Stimulated activated memory B cell treated with anti-CD40 and anti-IgM and Interleukin-4, amounts not matched to agents 10 μg/mL and 1 μg/mL and 100 μg/mL, for 72 hours (primary cell): Measurements from ENCODE around the gene FBXW12.
"Not testable (repeated sequence)": the region's sequence is repeated elsewhere in the genome, so short reads cannot be mapped to it uniquely, and the experiment has no call there.

Experiments used
- ATAC-seq: fragments of 150-1000 bp; cut with Tn5 transposase; 2 replicates; pipeline ENCODE4 v1.10.0; 2021
- H3K27ac Mint-ChIP-seq: one replicate; pipeline ENCODE4 v1.8.0; 2022; ENCODE audit warnings: mild to moderate bottlenecking, mixed read lengths
- H3K27me3 Mint-ChIP-seq: one replicate; pipeline ENCODE4 v1.8.0; 2022; ENCODE audit warnings: mixed read lengths
- H3K36me3 Mint-ChIP-seq: one replicate; pipeline ENCODE4 v1.8.0; 2022; ENCODE audit warnings: mixed read lengths
- H3K4me1 Mint-ChIP-seq: one replicate; pipeline ENCODE4 v1.8.0; 2022; ENCODE audit warnings: mixed read lengths
- H3K4me3 Mint-ChIP-seq: one replicate; pipeline ENCODE4 v1.8.0; 2022; ENCODE audit warnings: mild to moderate bottlenecking, moderate library complexity, mixed read lengths
- H3K9me3 Mint-ChIP-seq: one replicate; pipeline ENCODE4 v1.8.0; 2022; ENCODE audit warnings: mixed read lengths

The FBXW12 gene

DNA sequence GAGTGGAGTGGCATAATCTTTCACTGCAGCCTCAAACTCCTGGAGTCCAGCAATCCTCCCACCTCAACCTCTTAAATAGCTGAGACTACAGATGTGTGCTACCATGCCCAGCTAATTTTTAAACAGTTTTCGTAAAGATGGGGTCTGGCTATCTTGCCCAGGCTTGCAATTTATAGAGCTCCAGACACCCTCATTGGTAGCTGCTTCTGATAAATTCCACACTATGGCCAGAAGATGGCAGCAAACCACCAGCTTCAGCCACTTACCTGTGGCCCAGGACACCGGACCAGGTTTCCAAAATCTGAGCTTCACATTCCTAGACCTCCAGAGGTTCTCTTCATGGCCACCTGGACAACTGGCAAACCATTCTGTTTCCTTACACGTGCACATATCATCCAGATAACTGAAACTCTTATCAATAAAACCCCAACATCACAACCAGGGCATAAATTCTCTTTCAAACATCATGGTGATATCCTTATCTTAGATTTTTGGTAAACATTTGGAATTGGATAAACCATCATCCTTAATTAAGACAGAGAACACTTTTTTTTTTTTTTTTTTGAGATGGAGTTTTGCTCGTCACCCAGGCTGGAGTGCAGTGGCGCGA lies 28.9 kb downstream of the FBXW12 start:
- Mint-ChIP-seq H3K9me3 (no peaks in the 10 kb centered on the region), H3K4me3 (no peak overlapping the region), H3K27me3 (peaks cover 36% of the 10 kb centered on the region), H3K4me1 (peaks cover 5% of the 10 kb centered on the region), H3K27ac (no peak overlapping the region), H3K36me3 (no peaks in the 10 kb centered on the region)
- peak; percentile 70 for ATAC-seq

DNA sequence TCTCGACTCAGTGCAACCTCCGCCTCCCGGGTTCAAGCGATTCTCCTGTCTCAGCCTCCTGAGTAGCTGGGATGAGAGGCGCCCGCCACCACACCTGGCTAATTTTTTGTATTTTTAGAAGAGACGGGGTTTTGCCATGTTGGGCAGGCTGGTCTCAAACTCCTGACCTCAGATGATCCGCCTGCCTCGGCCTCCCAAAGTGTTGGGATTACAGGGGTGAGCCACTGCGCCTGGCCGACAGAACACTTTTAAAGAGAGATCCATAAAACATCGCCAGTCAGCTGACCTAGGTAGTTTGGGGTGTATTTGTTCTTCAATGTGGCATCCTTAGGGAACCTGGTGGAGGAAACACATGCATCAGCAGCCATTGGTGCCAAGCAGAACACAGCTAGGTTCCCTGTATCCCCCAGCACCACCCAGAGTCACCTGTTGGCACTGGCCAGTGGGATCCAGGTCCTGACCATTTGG lies 29.4 kb downstream of the FBXW12 start:
- not testable (repeated sequence) for H3K4me1 Mint-ChIP-seq, ATAC-seq, H3K27ac Mint-ChIP-seq, H3K36me3 Mint-ChIP-seq, H3K9me3 Mint-ChIP-seq, H3K4me3 Mint-ChIP-seq
- peaks cover 33% of the 10 kb centered on the region for H3K27me3 Mint-ChIP-seq

DNA sequence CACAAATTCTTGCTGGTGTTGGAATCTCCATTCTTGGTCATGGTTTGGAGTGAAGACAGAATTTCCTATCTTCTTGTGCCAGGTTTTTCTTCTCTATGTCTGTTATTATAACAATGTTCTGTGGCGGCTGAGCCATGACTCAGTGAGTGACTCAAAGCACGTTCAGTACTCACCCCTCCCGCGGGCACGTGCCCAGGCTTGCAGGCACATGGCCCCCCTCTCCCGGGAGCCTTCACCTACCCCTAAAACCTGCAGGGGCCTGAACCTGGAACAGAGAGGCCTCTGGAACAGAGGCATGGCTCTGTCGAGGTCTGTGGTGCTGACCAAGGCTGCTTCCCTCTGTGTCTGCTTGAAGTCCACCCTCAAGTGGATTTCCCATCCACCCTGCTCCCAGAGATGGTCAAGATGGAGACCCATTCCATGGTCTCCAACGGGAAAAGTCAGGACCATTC lies 30.3 kb downstream of the FBXW12 start:
- H3K4me1 Mint-ChIP-seq, result peaks cover 5% of the 10 kb centered on the region
- no peaks in the 10 kb centered on the region for H3K9me3 Mint-ChIP-seq
- H3K27me3 Mint-ChIP-seq, result peaks cover 26% of the 10 kb centered on the region
- no peaks in the 10 kb centered on the region for H3K36me3 Mint-ChIP-seq
- no peak overlapping the region for H3K4me3 Mint-ChIP-seq
- no peak for ATAC-seq
- no peak overlapping the region for H3K27ac Mint-ChIP-seq

DNA sequence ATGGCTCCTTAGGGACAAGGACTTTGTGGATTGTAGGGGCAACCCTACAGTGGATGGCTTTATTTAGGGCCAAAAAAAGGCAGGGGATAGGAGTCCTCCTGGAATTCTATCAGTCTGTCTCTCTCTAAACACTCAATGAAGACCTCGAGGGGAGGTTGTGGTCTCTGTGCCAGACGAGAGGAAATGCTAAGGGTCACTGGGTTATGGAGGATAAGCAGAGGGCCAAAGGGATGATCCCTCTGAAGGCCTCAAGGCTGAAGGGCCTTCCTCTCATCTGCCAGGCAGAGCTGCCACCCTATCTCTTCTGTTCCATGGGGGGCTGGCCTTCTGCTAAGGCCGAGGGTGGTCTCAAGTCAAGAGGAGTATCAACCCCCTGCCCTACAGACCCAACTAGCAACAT lies 30.9 kb downstream of the FBXW12 start:
- Mint-ChIP-seq H3K4me1 (peaks cover 5% of the 10 kb centered on the region), H3K27ac (no peak overlapping the region), H3K36me3 (no peaks in the 10 kb centered on the region), H3K4me3 (no peak overlapping the region), H3K9me3 (no peaks in the 10 kb centered on the region), H3K27me3 (peaks cover 20% of the 10 kb centered on the region)
- no peak for ATAC-seq

DNA sequence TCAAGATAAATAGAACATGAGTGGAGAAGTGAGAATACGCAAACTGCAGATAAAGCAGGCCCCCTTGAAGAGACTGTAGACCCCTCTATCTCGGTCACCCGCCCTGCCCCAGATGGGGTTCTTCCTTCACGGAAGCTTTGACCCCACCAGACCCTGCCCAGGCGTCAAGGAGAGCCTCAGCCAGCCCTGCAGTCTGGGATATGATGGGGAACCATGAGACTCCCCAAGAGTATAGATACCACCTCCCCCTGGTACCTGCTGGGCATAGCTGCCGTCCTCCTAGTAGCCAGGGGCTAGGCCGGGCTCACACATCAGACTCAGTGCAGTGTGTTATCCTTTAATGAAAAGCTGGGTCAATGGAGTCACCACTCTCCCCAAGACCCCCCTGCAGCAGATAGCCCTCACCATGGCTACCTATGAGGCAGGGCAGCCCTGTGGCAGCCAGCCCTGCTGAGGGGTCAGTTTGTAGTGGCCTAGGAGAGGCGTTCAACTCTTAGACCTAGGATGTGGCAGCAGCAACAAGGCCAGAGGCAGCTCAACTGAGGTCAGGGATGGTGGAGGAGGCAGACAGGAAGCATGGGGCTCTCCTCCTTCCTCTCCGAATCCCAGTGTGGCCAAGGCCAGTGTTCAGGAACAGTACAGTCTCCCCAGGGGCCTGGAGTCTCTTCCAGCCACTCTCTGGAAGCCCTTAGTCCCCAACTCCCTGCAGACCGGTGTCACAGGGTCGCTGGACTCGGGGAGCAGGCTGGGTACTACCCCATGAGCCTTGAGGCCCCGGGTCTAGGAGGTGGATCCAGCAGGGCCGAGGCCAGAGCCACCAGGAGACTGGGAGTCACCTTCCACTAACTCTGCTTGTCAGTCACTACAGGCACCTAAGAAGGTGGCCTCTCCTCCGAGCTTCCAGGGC lies 31.8 kb downstream of the FBXW12 start:
- no peak overlapping the region for H3K4me3 Mint-ChIP-seq
- no peaks in the 10 kb centered on the region for H3K36me3 Mint-ChIP-seq
- H3K27ac Mint-ChIP-seq, result no peak overlapping the region
- no peak for ATAC-seq
- H3K9me3 Mint-ChIP-seq, result no peaks in the 10 kb centered on the region
- peaks cover 19% of the 10 kb centered on the region for H3K27me3 Mint-ChIP-seq
- H3K4me1 Mint-ChIP-seq, result peaks cover 5% of the 10 kb centered on the region

DNA sequence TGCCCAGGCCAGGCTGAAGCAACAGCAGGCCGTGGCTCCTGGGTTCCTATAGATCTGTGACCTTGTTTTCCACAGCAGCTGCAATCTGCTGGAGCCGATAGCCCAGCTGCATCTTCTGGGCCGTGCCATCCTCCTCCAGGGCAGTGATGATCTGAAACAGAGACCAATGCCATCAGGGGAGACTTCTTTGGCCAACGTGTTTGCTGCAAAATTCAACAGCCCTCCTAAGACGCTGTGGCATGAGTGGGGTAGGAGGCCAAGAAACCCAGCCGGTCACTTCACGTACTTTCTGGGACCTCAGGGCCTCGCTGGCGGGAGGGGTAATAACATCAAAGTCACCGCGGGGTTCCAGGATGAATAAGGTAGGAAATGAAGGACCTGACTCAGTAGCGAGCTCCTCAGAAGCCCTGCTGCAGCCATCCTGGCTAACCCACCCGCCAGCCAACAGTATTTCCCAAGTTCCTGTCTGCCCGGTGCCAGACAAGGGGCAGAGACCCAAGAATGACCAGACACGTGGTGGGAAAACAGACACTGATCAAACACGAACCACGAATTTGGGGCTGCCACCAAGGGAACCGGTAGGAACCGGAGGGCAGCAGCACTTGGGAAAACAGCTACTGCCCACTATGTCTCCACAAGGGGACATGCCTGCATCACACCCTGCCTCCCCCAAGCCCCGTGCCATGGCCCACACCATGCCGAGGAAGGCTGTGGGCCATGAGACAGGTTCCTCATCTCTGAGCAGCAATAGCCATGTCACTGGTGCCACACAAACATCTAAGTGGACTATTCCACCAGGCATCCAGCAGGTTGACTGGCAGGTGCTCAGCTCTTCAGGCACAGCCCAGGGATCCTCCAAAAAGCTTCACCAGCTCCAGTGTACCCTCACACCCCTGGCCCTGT lies 32.7 kb downstream of the FBXW12 start:
- Mint-ChIP-seq H3K27me3 (peaks cover 14% of the 10 kb centered on the region), H3K4me3 (no peak overlapping the region), H3K27ac (no peak overlapping the region), H3K36me3 (no peaks in the 10 kb centered on the region), H3K4me1 (peaks cover 5% of the 10 kb centered on the region), H3K9me3 (no peaks in the 10 kb centered on the region)
- no peak for ATAC-seq

DNA sequence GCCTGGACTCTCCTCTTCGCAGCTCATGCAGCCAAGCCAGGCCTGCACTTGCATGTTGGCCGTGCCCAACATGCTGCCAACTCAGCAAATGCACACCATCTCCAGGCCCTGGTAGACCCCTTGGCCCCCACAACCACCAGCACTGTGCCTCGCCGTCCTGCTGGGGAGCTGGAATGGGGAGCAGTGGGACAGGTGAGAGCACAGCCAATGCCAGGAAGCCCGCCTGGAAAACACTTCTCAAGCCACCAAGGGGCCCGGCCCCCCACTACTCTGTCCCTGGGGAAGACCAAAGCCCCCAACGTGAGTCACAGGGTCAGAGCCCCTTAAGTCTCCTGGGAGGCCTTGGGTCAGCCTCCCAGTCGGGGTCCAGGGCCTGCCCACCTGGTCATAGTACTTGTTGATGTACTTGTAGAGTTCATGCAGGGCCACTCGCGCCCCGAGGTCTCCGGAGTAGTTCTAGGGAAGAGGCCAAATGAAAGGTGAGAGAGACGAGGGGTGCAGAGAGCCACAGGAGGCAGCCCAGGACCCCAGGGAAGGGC lies 33.4 kb downstream of the FBXW12 start:
- no peaks in the 10 kb centered on the region for H3K9me3 Mint-ChIP-seq
- peaks cover 5% of the 10 kb centered on the region for H3K4me1 Mint-ChIP-seq
- H3K4me3 Mint-ChIP-seq, result no peak overlapping the region
- ATAC-seq, result no peak
- no peak overlapping the region for H3K27ac Mint-ChIP-seq
- H3K36me3 Mint-ChIP-seq, result no peaks in the 10 kb centered on the region
- H3K27me3 Mint-ChIP-seq, result peaks cover 14% of the 10 kb centered on the region

DNA sequence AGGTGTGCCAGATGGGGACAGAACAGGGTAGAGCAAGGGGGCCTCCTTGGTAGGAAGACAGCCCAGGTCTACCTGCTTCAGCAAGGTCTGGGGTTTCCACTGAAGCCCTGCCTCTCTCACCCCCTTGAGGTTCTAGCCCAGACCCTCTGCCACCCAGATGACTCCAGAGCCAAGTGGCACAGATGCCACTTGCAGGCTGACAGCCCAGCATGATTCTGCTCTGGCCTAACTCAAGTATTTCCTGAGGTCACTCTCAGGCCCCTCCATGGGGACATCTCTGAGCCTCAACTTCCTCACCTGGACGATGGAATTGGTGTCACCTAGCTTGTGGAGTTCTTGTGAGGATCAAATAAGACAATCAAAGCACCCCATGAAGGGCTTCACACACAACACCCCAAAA lies 34.0 kb downstream of the FBXW12 start:
- no peaks in the 10 kb centered on the region for H3K36me3 Mint-ChIP-seq
- ATAC-seq, result no peak
- no peak overlapping the region for H3K27ac Mint-ChIP-seq
- no peak overlapping the region for H3K4me3 Mint-ChIP-seq
- H3K27me3 Mint-ChIP-seq, result peaks cover 14% of the 10 kb centered on the region
- peaks cover under 1% of the 10 kb centered on the region for H3K4me1 Mint-ChIP-seq
- H3K9me3 Mint-ChIP-seq, result no peaks in the 10 kb centered on the region

DNA sequence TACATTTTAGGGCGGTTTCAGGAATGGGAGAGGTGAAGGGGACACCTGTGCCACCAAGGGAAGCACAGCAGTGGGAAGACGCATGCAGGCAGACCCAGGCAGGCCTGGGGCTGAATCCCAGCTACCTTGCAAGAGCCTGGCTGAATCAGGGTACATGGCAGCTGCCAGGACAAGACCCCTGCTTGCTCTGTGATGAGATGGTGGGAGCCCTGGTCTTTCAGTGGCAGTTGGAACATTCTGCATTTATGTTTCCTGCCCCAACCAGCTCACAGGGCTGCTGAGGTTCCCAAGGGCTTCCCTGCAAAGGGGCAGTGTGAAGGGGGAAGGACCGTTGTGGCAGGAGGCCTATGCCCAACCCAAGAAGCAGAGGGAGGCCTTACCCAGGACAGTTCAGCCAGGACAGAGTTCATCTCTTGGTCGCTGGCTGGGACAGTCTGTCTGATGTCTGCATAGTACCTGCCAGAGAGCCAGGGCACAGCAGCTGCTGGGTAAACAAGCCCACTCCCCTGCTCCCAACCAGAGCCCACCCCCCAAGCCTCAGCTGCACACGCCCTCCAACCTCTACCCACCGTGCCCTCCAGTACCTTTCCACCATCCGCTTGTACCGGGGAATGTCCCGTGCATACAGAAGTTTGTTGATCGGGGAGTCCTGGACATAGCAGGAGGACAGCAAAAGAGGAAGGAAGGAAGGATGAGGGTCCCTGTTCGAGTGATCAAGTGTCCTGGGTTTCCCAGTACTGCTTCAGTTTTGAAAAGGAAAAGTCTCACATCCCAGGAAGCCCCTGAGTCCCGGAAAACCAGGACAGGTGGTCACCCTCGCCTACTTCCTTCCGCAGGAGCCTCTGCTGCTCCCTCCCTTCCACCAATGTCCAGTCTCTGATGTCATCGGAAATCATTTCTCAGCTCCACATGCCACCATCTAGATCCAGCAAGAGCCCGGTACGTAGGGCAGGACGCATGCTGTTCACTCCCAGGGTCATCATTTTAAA lies 34.7 kb downstream of the FBXW12 start:
- Mint-ChIP-seq H3K27me3 (peaks cover 16% of the 10 kb centered on the region), H3K4me3 (no peak overlapping the region), H3K4me1 (no peaks in the 10 kb centered on the region), H3K9me3 (no peaks in the 10 kb centered on the region), H3K36me3 (no peaks in the 10 kb centered on the region), H3K27ac (no peak overlapping the region)
- ATAC-seq, result no peak

DNA sequence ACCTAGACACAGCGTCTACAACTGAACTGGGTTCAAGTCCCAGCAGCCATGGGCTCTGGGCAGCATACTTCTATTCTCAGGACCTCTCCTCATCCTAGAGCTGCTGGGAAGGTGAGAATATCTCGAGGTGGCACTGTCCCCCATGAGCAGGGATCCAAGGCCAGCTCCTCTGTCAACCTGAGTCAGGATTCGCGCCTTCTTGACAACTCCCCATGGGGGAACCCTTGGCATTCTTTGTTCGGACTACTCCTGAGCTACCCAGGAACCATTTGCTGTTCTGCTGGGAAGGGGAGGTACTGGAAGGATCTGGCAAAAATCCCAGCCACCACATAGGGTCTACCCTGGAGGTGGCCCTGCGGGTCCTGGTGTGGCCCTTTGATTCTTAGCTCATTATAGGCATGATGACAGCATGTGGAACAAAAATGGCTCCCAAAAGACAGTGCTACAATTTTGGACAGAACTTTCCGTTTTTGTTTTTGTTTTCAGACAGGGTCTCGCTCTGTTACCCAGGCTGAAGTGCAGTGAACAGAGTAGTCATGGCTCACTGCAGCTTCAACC lies 35.6 kb downstream of the FBXW12 start:
- Mint-ChIP-seq H3K4me1 (no peaks in the 10 kb centered on the region), H3K27me3 (peaks cover 16% of the 10 kb centered on the region), H3K27ac (no peak overlapping the region), H3K4me3 (no peak overlapping the region), H3K36me3 (no peaks in the 10 kb centered on the region), H3K9me3 (no peaks in the 10 kb centered on the region)
- ATAC-seq, result no peak

DNA sequence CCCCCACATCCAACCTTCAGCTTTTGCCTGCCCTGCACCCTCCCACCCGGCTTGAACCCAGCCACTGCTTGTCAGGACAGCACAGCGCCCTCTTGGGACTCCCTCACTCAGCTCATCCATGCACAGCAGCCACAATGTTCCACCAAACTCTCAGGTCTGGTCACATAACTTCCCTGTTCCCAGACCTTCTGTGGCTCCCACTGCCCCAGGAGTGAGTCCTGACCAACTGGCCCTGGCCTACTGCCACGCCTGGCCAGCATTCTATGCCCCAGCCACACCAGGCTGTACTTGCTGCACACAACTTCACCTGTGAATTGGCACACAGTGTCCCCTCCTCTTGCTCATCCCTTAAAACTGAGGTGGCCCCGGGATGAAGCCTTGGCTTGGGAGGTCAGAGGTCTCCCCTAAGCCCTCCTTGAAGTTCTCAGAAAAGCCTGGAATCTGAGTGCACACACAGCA lies 36.8 kb downstream of the FBXW12 start:
- Mint-ChIP-seq H3K36me3 (no peaks in the 10 kb centered on the region), H3K4me3 (no peak overlapping the region), H3K9me3 (no peaks in the 10 kb centered on the region), H3K4me1 (no peaks in the 10 kb centered on the region), H3K27ac (no peak overlapping the region), H3K27me3 (peaks cover 16% of the 10 kb centered on the region)
- no peak for ATAC-seq

DNA sequence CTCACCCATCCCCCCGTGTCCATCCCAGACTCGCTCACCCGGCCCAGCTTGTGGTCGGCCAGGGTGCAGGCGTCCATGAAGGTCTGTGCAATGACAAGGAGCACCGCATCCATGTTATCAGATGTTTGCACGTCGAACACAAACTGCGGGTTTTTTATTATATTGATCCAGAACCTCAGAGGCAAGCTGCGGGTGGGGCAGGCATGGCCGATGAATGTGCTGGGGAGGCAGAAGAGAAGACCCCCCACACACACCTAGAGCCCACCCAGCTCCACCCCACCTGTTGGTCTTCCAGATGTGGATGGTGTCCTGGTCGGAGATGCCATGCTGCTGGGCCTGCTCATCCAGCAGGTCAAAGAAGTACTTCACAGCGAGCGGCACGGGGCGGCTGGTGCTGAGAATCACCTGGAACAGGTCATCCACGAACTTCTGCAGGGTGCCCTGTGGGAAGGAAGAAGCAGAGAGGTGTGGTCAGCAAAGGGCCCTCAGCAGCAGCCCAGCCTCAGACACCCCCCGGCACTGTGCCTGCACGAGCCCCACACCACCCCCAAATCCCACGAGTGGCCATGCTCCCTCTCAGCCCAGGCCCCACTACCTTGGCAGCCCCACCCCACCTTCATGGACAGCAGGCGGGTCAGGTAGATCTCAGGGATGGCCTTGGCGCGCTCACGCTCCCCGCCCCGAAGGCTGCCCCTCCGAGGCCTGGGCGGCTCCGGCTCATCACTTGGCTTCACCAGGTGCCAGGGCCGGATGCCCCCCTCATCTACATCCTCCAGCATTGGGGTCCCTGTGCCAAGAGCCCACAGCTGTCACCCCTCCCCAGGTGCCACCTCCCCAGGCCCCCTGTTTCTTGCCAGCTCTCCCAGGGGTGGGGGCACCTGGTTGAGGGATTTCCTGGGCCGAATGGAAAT lies 37.5 kb downstream of the FBXW12 start:
- H3K36me3 Mint-ChIP-seq, result no peaks in the 10 kb centered on the region
- peaks cover 16% of the 10 kb centered on the region for H3K27me3 Mint-ChIP-seq
- H3K4me3 Mint-ChIP-seq, result no peak overlapping the region
- no peaks in the 10 kb centered on the region for H3K4me1 Mint-ChIP-seq
- ATAC-seq, result no peak
- no peaks in the 10 kb centered on the region for H3K9me3 Mint-ChIP-seq
- no peak overlapping the region for H3K27ac Mint-ChIP-seq
